A673 (cell line): ENCODE data around the gene CTTN. TPM values are rescaled to one million over a fixed set of nuclear protein-coding genes. Genes with fewer than 3 reads are reported as not detected.

Experiments
- BruUV-seq: library from RNA; stranded (reverse); fragments of 400-500 nt; replicated peaks from 2 replicates; lab custom pipeline; 2021; lab: Mats Ljungman, UMichigan
- CTCF ChIA-PET: fragments of 300-600 bp; sonication (Branson Sonifier 250); formaldehyde crosslinking; loops from one replicate; lab custom pipeline; 2022; ENCODE audit warnings: antibody characterized with exemption; lab: Charles Lee
- POLR2A ChIA-PET: fragments of 300-600 bp; sonication (Branson Sonifier 250); formaldehyde crosslinking; loops from one replicate; lab custom pipeline; 2022; ENCODE audit warnings: antibody characterized with exemption; ENCODE audit not compliant: low non-redundant PET; lab: Charles Lee
- DNase-seq: peaks from one replicate; pipeline ENCODE4 v3.0.0-alpha.2; 2015; ENCODE audit warnings: low spot score
- H3K27ac ChIP-seq: fragments of 200-600 bp; sonication (generic); 2 replicates; pipeline ENCODE4 v1.5.1; 2016; ENCODE audit warnings: mixed run types, low read depth, mild to moderate bottlenecking, mixed read lengths, antibody characterized with exemption, low read length; ENCODE audit not compliant: poor library complexity, severe bottlenecking
- H3K27me3 ChIP-seq: fragments of 200-600 bp; sonication (generic); replicated peaks from 2 replicates; pipeline ENCODE4 v1.6.1; 2017; ENCODE audit warnings: mixed run types, low read depth, mild to moderate bottlenecking, mixed read lengths, antibody characterized with exemption, low read length; ENCODE audit not compliant: insufficient read depth, poor library complexity
- H3K36me3 ChIP-seq: fragments of 200-600 bp; sonication (generic); 2 replicates; pipeline ENCODE4 v1.6.1; 2016; ENCODE audit warnings: mixed run types, mild to moderate bottlenecking, mixed read lengths, antibody characterized with exemption, low read length; ENCODE audit not compliant: insufficient read depth, poor library complexity, severe bottlenecking
- H3K4me1 ChIP-seq: fragments of 200-600 bp; sonication (generic); 2 replicates; pipeline ENCODE4 v1.6.1; 2017; ENCODE audit warnings: mixed run types, mild to moderate bottlenecking, mixed read lengths, antibody characterized with exemption, low read length; ENCODE audit not compliant: insufficient read depth, poor library complexity, severe bottlenecking
- H3K4me3 ChIP-seq: fragments of 200-600 bp; sonication (generic); 2 replicates; pipeline ENCODE4 v1.5.1; 2016; ENCODE audit warnings: low read depth, mixed run types, mild to moderate bottlenecking, mixed read lengths, low read length; ENCODE audit not compliant: poor library complexity, severe bottlenecking
- H3K9me3 ChIP-seq: fragments of 200-600 bp; sonication (generic); 2 replicates; pipeline ENCODE4 v1.6.1; 2016; ENCODE audit warnings: mixed run types, low read depth, mild to moderate bottlenecking, mixed read lengths, antibody characterized with exemption, low read length; ENCODE audit not compliant: poor library complexity, severe bottlenecking
- CTCF ChIP-seq: fragments of 300-800, 200-600 bp; sonication (generic); conservative IDR thresholded peaks from 2 replicates; pipeline ENCODE4 v1.5.1; 2017; ENCODE audit warnings: low read depth, mild to moderate bottlenecking, antibody characterized with exemption, low read length, moderate library complexity, mixed read lengths
- EZH2 ChIP-seq: fragments of 200-600 bp; sonication (generic); IDR thresholded peaks from 2 replicates; pipeline ENCODE4 v1.6.1; 2017; ENCODE audit warnings: borderline replicate concordance, low read depth, mild to moderate bottlenecking, mixed read lengths, antibody characterized with exemption, low read length; ENCODE audit not compliant: poor library complexity, severe bottlenecking
- intact Hi-C: fragments of 100-400 bp; cut with micrococcal nuclease; formaldehyde crosslinking; loops from one replicate; pipeline ENCODE4 v1.10.0; 2022; ENCODE audit not compliant: unreplicated experiment
- total RNA-seq: library from RNA; stranded (reverse); gene quantifications from 2 replicates; pipeline ENCODE4 v1.2.3, GENCODE V29; 2021

The CTTN gene
- total RNA-seq, 1 experiment from 2014 or later: 247 TPM

GRCh38 chr11:70352100-70352499 is 46.2 kb upstream of the CTTN start:
- Histone ChIP-seq H3K27ac (no peak overlapping the region), H3K27me3 (no peaks in the 10 kb centered on the region), H3K9me3 (no peaks in the 10 kb centered on the region), H3K4me1 (no peaks in the 10 kb centered on the region), H3K4me3 (no peak overlapping the region), H3K36me3 (peaks cover 78% of the 10 kb centered on the region)
- intact Hi-C loops: no loop called here
- TF ChIP-seq CTCF (no peak), EZH2 (no peak)
- ChIA-PET CTCF (no interaction called here), POLR2A (no interaction called here)
- BruUV-seq: no TSS peak
- DNase-seq: no peak

GRCh38 chr11:70352601-70353000 is 45.7 kb upstream of the CTTN start:
- DNase-seq: no peak
- ChIA-PET CTCF (no interaction called here), POLR2A (no interaction called here)
- TF ChIP-seq CTCF (no peak), EZH2 (no peak)
- Histone ChIP-seq H3K27ac (no peak overlapping the region), H3K4me1 (no peaks in the 10 kb centered on the region), H3K9me3 (no peaks in the 10 kb centered on the region), H3K27me3 (no peaks in the 10 kb centered on the region), H3K4me3 (no peak overlapping the region), H3K36me3 (peaks cover 77% of the 10 kb centered on the region)
- intact Hi-C loops: no loop called here
- no TSS peak for BruUV-seq

GRCh38 chr11:70353329-70353728 is 45.0 kb upstream of the CTTN start:
- H3K4me1 ChIP-seq: no peaks in the 10 kb centered on the region
- intact Hi-C loops: no loop called here
- ChIA-PET POLR2A (no interaction called here), CTCF (no interaction called here)
- H3K27ac ChIP-seq: no peak overlapping the region
- no peaks in the 10 kb centered on the region for H3K27me3 ChIP-seq
- peaks cover 78% of the 10 kb centered on the region for H3K36me3 ChIP-seq
- H3K4me3 ChIP-seq: no peak overlapping the region
- no peak for DNase-seq
- no peaks in the 10 kb centered on the region for H3K9me3 ChIP-seq
- BruUV-seq: no TSS peak
- TF ChIP-seq EZH2 (no peak), CTCF (no peak)
